ENCODE results near the gene ZNF836. TPM values are rescaled to one million over a fixed set of nuclear protein-coding genes. Genes with fewer than 3 reads are reported as not detected.

The ZNF836 gene
- total and polyA plus RNA-seq, 11 donors = 3.0 to 11.0 (median 7.1) TPM

GRCh38 chr19:52197964-52198363 lies 26.5 kb upstream of the ZNF836 start:
- DNase-seq (no peak), ATAC-seq (no peak)
- intact Hi-C loops (cut with DNase I) = loop anchor here in 1 of 10 donors (10.0 kb wide), 1 partner anchor 63 kb away; the partner anchor contains the start of gene ZNF616
- H3K27ac ChIP-seq = peak overlapping the region in 6 of 12 donors; percentile 6 to 98 (median 84)
- peaks cover 23 to 100% (median 71%) of the 10 kb centered on the region in 12 donors for H3K4me1 ChIP-seq
- no peaks in the 10 kb centered on the region for H3K9me3 ChIP-seq
- WGBS, 4 donors = 83 to 89% (median 87%) methylated on average over 3 of the region's 3 CpGs
- no peaks in the 10 kb centered on the region for H3K27me3 ChIP-seq
- peaks cover 0 to 80% (median 57%) of the 10 kb centered on the region in 9 donors for H3K36me3 ChIP-seq
- TF ChIP-seq POLR2A (IDR thresholded peaks at IDR 0.05) = no peak
- TF ChIP-seq CTCF (IDR thresholded peaks at IDR 0.05) = no peak
- H3K4me3 ChIP-seq = no peak overlapping the region

DNA sequence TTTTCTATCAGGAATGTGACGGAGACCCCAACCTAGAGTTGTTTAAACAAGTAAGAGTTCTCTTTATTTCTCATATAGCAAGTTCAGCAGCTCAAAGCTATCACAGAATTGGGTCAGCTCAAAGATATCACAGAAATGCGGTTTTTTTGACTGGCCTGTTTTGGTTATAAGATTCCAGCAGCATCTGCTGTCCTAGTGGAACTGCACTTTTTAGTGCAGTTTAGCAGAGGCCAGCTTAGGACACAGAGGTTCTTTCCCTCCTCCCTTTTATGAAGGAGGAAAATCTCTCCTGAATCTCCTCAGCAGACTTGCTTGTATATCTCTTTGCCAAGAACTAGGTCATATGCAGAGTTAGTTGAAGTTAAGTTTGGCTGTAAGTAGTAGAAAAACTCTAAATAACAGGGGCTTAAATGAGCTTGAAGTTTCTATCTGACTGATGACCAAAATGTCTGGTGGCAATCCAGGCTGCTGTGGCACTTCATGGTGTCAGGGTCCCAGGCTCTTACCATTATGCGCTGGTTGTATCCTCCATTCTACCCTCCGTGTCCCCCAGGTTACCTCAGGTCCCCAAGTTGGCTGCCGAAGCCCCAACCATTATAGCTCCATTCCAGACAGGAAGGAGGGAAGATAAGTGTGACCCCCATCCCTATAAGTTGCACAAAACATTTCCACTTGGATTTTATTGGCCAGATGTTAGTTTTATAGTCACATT lies 25.0 kb upstream of the ZNF836 start:
- Histone ChIP-seq H3K27ac (peak overlapping the region in 7 of 12 donors; percentile 14 to 98 (median 23)), H3K4me3 (no peak overlapping the region), H3K36me3 (peaks cover 0 to 75% (median 45%) of the 10 kb centered on the region in 9 donors), H3K27me3 (no peaks in the 10 kb centered on the region), H3K9me3 (no peaks in the 10 kb centered on the region), H3K4me1 (peaks cover 22 to 100% (median 78%) of the 10 kb centered on the region in 12 donors)
- no peak for TF ChIP-seq POLR2A (IDR thresholded peaks at IDR 0.05)
- WGBS, 4 donors = 87 to 94% (median 89%) methylated on average over 5 of the region's 5 CpGs
- DNase-seq (no peak), ATAC-seq (no peak)
- intact Hi-C loops (cut with DNase I) = loop anchor here in 1 of 10 donors (10.0 kb wide), 1 partner anchor 62 kb away; the partner anchor contains the start of gene ZNF616

GRCh38 chr19:52191951-52192350 lies 20.5 kb upstream of the ZNF836 start:
- H3K27ac ChIP-seq = peak overlapping the region; percentile 95 to 100 (median 98)
- TF ChIP-seq POLR2A (IDR thresholded peaks at IDR 0.05) = peak; percentile 37 to 44
- TF ChIP-seq CTCF (IDR thresholded peaks at IDR 0.05) = no peak
- peaks cover 0 to 41% (median 30%) of the 10 kb centered on the region in 9 donors for H3K36me3 ChIP-seq
- WGBS, 4 donors = 21 to 39% (median 30%) methylated on average over 2 of the region's 2 CpGs
- intact Hi-C loops (cut with DNase I) = loop anchor here in 3 of 10 donors (2.0 to 10.0 kb wide), 3 partner anchors 53 to 57 kb away; partner anchors contain the start of gene ZNF616 (in 3 of the 3)
- H3K4me1 ChIP-seq = peaks cover 15 to 74% (median 55%) of the 10 kb centered on the region in 12 donors
- no peaks in the 10 kb centered on the region for H3K27me3 ChIP-seq
- no peaks in the 10 kb centered on the region for H3K9me3 ChIP-seq
- ATAC-seq (peak in 2 of 4 donors; percentile 2 to 12), DNase-seq (peak in 4 of 5 donors; percentile 51 to 56 (median 54))
- H3K4me3 ChIP-seq = peak overlapping the region in 9 of 12 donors; percentile 79 to 96 (median 94)

DNA sequence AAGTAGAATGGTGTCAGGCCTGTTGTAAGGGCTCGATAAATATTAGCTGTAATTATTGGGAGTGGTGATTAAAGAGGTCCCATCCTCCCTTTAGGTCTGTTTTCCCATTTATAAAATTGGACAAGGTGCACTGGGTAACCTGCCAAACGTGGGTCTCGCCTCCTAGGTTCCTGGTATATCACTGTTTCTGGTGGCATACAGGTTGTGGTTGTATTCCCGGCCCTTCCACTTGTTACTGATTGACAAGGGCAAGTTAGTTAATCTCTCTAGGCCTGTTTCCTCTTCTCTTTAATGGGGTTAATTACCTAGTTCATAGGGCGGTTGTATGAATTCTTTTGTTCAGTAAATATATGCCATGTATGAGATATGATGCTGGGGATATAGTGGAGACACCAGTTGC lies 20.0 kb upstream of the ZNF836 start:
- 52 to 57% (median 54%) methylated on average over 5 of the region's 5 CpGs for WGBS, 4 donors
- H3K36me3 ChIP-seq = peaks cover 0 to 35% (median 24%) of the 10 kb centered on the region in 9 donors
- TF ChIP-seq CTCF (IDR thresholded peaks at IDR 0.05) = no peak
- TF ChIP-seq POLR2A (IDR thresholded peaks at IDR 0.05) = no peak
- intact Hi-C loops (cut with DNase I) = loop anchor here in 3 of 10 donors (2.0 to 10.0 kb wide), 3 partner anchors 53 to 57 kb away; partner anchors contain the start of gene ZNF616 (in 3 of the 3)
- H3K27me3 ChIP-seq = no peaks in the 10 kb centered on the region
- peaks cover 15 to 68% (median 53%) of the 10 kb centered on the region in 12 donors for H3K4me1 ChIP-seq
- no peak for ATAC-seq
- no peaks in the 10 kb centered on the region for H3K9me3 ChIP-seq
- H3K4me3 ChIP-seq = peak overlapping the region; percentile 55 to 97 (median 90)
- DNase-seq = no peak
- H3K27ac ChIP-seq = peak overlapping the region; percentile 95 to 100 (median 98)

All from heart left ventricle (tissue), 16 donors.